Endodermal cell (in vitro differentiated cells): ENCODE data around the gene PCSK9. TPM values are rescaled to one million over a fixed set of nuclear protein-coding genes. Genes with fewer than 3 reads are reported as not detected.

ENCODE experiments used
- DNase-seq: peaks from one replicate; pipeline ENCODE4 v3.0.0-alpha.2; 2017
- H3K27ac ChIP-seq: 2 replicates; pipeline ENCODE4 v1.5.1; 2013; ENCODE audit warnings: mild to moderate bottlenecking, low read depth, low read length, moderate library complexity
- H3K27me3 ChIP-seq: 2 replicates; pipeline ENCODE4 v1.6.1; 2013; ENCODE audit warnings: mild to moderate bottlenecking, low read length, moderate library complexity; ENCODE audit not compliant: insufficient read depth, control insufficient read depth, poor library complexity, severe bottlenecking
- H3K36me3 ChIP-seq: 2 replicates; pipeline ENCODE4 v1.7.0; 2013; ENCODE audit warnings: mild to moderate bottlenecking, low read length, moderate library complexity; ENCODE audit not compliant: control insufficient read depth, insufficient read depth
- H3K4me1 ChIP-seq: one replicate; pipeline ENCODE4 v1.7.0; 2013; ENCODE audit warnings: low read length; ENCODE audit not compliant: control insufficient read depth, insufficient read depth
- H3K4me3 ChIP-seq: 2 replicates; pipeline ENCODE4 v1.5.1; 2013; ENCODE audit warnings: mild to moderate bottlenecking, low read length, moderate library complexity
- H3K9ac ChIP-seq: 2 replicates; pipeline ENCODE4 v1.6.1; 2013; ENCODE audit warnings: mild to moderate bottlenecking, low read length, moderate library complexity; ENCODE audit not compliant: poor library complexity, severe bottlenecking; ENCODE audit errors: extremely low read depth
- H3K9me3 ChIP-seq: 2 replicates; pipeline ENCODE4 v1.6.1; 2013; ENCODE audit warnings: mild to moderate bottlenecking, low read length, moderate library complexity; ENCODE audit not compliant: control insufficient read depth
- H3K27ac Mint-ChIP-seq: 2 replicates; pipeline ENCODE4 v1.8.0; 2020; ENCODE audit warnings: mixed read lengths
- H3K27me3 Mint-ChIP-seq: 2 replicates; pipeline ENCODE4 v1.8.0; 2021; ENCODE audit warnings: mild to moderate bottlenecking, mixed read lengths; ENCODE audit not compliant: insufficient read depth
- H3K36me3 Mint-ChIP-seq: 2 replicates; pipeline ENCODE4 v1.8.0; 2020; ENCODE audit warnings: low read depth, mixed read lengths
- H3K4me1 Mint-ChIP-seq: 2 replicates; pipeline ENCODE4 v1.8.0; 2020; ENCODE audit warnings: mixed read lengths
- H3K4me3 Mint-ChIP-seq: 2 replicates; pipeline ENCODE4 v1.8.0; 2020; ENCODE audit warnings: mild to moderate bottlenecking, moderate library complexity, mixed read lengths
- H3K9me3 Mint-ChIP-seq: 2 replicates; pipeline ENCODE4 v1.8.0; 2020; ENCODE audit warnings: mild to moderate bottlenecking, mixed read lengths
- WGBS, 2 experiments: methylation state at CpG; one replicate each; pipeline versions ENCODE4 v1.1.5 to v1.1.7; 2013; ENCODE audit warnings: missing lambda C conversion rate in 2 of 2, mixed read lengths in 1 of 2; ENCODE audit not compliant: insufficient coverage in 1 of 2, insufficient read length in 1 of 2; 5-methylcytosine and 5-hydroxymethylcytosine counted together
- total RNA-seq, 2 donors: library from RNA; stranded (reverse); fragmentation: NEBNext Ultra II Directional in 1 of 2; extraction: Animal tissue kit (Norgen Biotek cat#: 25700) in 1 of 2; gene quantifications; 2 replicates in 1 of 2; 3 replicates in 1 of 2; pipeline ENCODE4 v1.2.1, GENCODE V29; 2021
- TF ChIP-seq, protein P1 (sequence below): fragments of 200-600 bp; sonication (generic); conservative IDR thresholded peaks from 2 replicates; pipeline ENCODE4 v1.5.0; 2021; ENCODE audit warnings: antibody characterized with exemption, mild to moderate bottlenecking

Gene PCSK9
- total RNA-seq, 2 donors from 2014 or later, result 26.1 to 59.9 TPM

DNA sequence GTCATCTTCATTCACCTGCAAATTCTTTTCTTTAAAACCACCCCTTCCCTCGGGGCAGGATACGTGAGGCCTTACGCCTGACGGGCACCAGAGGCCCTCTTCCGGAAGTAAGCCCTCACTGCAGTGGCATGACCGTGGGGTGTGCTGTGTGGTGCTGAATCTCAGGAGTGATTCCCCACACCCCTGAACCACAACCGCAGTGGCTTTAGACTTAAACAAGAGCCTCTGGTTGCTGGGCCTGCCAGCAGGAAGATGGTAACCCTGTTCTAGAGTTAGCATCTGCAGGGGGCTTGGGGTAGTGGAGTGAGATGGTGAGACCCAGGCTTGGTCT, 28.5 kb upstream of the PCSK9 start:
- no peak overlapping the region for H3K9ac ChIP-seq
- no peaks in the 10 kb centered on the region for H3K9me3 ChIP-seq
- no peaks in the 10 kb centered on the region for H3K36me3 ChIP-seq
- Mint-ChIP-seq H3K4me3 (no peak overlapping the region), H3K4me1 (peaks cover 3% of the 10 kb centered on the region), H3K27me3 (peaks cover 27% of the 10 kb centered on the region), H3K36me3 (peaks cover 9% of the 10 kb centered on the region), H3K9me3 (peaks cover 18% of the 10 kb centered on the region), H3K27ac (no peak overlapping the region)
- no peaks in the 10 kb centered on the region for H3K4me1 ChIP-seq
- DNase-seq, result no peak
- TF ChIP-seq, protein P1, sequence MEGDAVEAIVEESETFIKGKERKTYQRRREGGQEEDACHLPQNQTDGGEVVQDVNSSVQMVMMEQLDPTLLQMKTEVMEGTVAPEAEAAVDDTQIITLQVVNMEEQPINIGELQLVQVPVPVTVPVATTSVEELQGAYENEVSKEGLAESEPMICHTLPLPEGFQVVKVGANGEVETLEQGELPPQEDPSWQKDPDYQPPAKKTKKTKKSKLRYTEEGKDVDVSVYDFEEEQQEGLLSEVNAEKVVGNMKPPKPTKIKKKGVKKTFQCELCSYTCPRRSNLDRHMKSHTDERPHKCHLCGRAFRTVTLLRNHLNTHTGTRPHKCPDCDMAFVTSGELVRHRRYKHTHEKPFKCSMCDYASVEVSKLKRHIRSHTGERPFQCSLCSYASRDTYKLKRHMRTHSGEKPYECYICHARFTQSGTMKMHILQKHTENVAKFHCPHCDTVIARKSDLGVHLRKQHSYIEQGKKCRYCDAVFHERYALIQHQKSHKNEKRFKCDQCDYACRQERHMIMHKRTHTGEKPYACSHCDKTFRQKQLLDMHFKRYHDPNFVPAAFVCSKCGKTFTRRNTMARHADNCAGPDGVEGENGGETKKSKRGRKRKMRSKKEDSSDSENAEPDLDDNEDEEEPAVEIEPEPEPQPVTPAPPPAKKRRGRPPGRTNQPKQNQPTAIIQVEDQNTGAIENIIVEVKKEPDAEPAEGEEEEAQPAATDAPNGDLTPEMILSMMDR, result peak; percentile 48
- H3K27me3 ChIP-seq, result no peaks in the 10 kb centered on the region
- H3K27ac ChIP-seq, result no peak overlapping the region
- 76 to 89% methylated on average over 5 to 7 of the region's 7 CpGs for WGBS, 2 experiments
- no peak overlapping the region for H3K4me3 ChIP-seq

DNA sequence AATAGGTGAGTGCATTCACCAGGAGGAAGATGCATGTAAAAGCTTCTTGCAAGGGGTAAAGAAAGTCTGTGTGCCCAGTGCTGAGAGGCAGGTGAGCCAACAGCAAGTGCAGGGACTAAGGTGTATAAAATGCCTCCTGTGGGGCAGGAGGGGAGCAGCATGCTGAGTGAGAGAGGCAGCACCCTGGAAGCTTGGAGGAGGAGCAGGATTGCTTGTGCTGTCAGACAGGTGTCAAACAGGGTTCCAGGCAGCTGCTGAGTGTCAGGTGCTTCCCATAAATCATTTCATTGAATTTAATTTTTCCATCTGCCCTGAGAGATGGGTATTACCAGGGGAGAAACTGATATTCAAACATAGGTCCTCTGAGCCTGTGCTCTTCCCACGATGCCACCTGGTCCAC, 26.7 kb upstream of the PCSK9 start:
- H3K36me3 Mint-ChIP-seq, result peaks cover 15% of the 10 kb centered on the region

GRCh38 chr1:55015123-55015522, 24.2 kb upstream of the PCSK9 start:
- 93 to 97% methylated on average over 5 of the region's 5 CpGs for whole genome bisulfite sequencing, 2 experiments
- H3K27ac Mint-ChIP-seq, result no peak overlapping the region
- Histone ChIP-seq H3K4me1 (peaks cover 4% of the 10 kb centered on the region), H3K4me3 (no peak overlapping the region), H3K27me3 (no peaks in the 10 kb centered on the region), H3K9ac (no peak overlapping the region), H3K9me3 (no peaks in the 10 kb centered on the region), H3K36me3 (no peaks in the 10 kb centered on the region), H3K27ac (no peak overlapping the region)
- peaks cover 6% of the 10 kb centered on the region for H3K36me3 Mint-ChIP-seq
- peaks cover 20% of the 10 kb centered on the region for H3K27me3 Mint-ChIP-seq
- no peak overlapping the region for H3K4me3 Mint-ChIP-seq
- no peak for DNase-seq
- H3K4me1 Mint-ChIP-seq, result peaks cover 3% of the 10 kb centered on the region
- TF ChIP-seq, protein P1, result no peak
- no peaks in the 10 kb centered on the region for H3K9me3 Mint-ChIP-seq

More for the DNA sequence above, 26.7 kb upstream of the PCSK9 start:
- Histone ChIP-seq H3K4me1 (no peaks in the 10 kb centered on the region), H3K9me3 (no peaks in the 10 kb centered on the region), H3K27ac (no peak overlapping the region), H3K36me3 (no peaks in the 10 kb centered on the region), H3K9ac (no peak overlapping the region), H3K27me3 (no peaks in the 10 kb centered on the region), H3K4me3 (no peak overlapping the region)
- WGBS, 2 experiments, result 94% methylated on average over 1 of the region's 1 CpG; no CpG with 5 or more reads in 1 of the 2 experiments
- TF ChIP-seq, protein P1, result no peak
- peaks cover 18% of the 10 kb centered on the region for H3K9me3 Mint-ChIP-seq
- H3K4me3 Mint-ChIP-seq, result no peak overlapping the region
- no peak overlapping the region for H3K27ac Mint-ChIP-seq
- no peak for DNase-seq
- H3K4me1 Mint-ChIP-seq, result peaks cover 3% of the 10 kb centered on the region
- peaks cover 33% of the 10 kb centered on the region for H3K27me3 Mint-ChIP-seq
